SK-N-SH treated with all-trans-retinoic acid at 6 μM for 48 hours (cell line): ENCODE measurements around the gene SLC13A2.

Source experiments
- CREB5 ChIP-seq: fragments of 250-450 bp; sonication (Bioruptor Pico); IDR thresholded peaks from 2 replicates; pipeline ENCODE4 v1.5.1; 2020; ENCODE audit warnings: low read depth, mild to moderate bottlenecking, moderate library complexity
- PATZ1 ChIP-seq: fragments of 250-450 bp; sonication (Bioruptor Pico); IDR thresholded peaks from 2 replicates; pipeline ENCODE4 v1.8.0; 2020; ENCODE audit warnings: mild to moderate bottlenecking, moderate library complexity, borderline replicate concordance
- RARB ChIP-seq: fragments of 250-450 bp; sonication (Bioruptor Pico); IDR thresholded peaks from 2 replicates; pipeline ENCODE4 v1.8.0; 2021; ENCODE audit warnings: mild to moderate bottlenecking, moderate library complexity
- SNAI2 ChIP-seq: fragments of 250-450 bp; sonication (Bioruptor Pico); IDR thresholded peaks from 2 replicates; pipeline ENCODE4 v1.5.0; 2020; ENCODE audit warnings: mild to moderate bottlenecking, moderate library complexity
- ZFP3 ChIP-seq: fragments of 250-450 bp; sonication (Bioruptor Pico); IDR thresholded peaks from 2 replicates; pipeline ENCODE4 v1.5.0; 2020; ENCODE audit warnings: mild to moderate bottlenecking, moderate library complexity
- ZNF70 ChIP-seq: fragments of 450-650 bp; formaldehyde crosslinking; IDR thresholded peaks from 2 replicates; pipeline ENCODE4 v1.5.0; 2020; ENCODE audit warnings: mild to moderate bottlenecking, moderate library complexity

GRCh38 chr17:28524476-28525424 is 51.3 kb downstream of the SLC13A2 start:
- TF ChIP-seq PATZ1 (no peak), ZNF70 (no peak), RARB (CRISPR knock-in tag) (no peak), CREB5 (no peak), ZFP3 (CRISPR knock-in tag) (no peak), SNAI2 (no peak)
